GM19467 (cell line): ENCODE measurements around the gene TIMM8B.
A peak's percentile ranks its signal among the peaks of the same experiment; 100 is the strongest.
"Not testable (repeated sequence)": the region's sequence is repeated elsewhere in the genome, so short reads cannot be mapped to it uniquely, and the experiment has no call there.

Experiments used
- ATAC-seq: cut with Tn5 transposase; IDR thresholded peaks from one replicate; pipeline ENCODE4 v1.9.1; 2021; ENCODE audit warnings: mild to moderate bottlenecking, moderate library complexity; ENCODE audit not compliant: unreplicated experiment

The TIMM8B gene

GRCh38 chr11:112086422-112087191 lies at the start of gene TIMM8B, which contains the start of gene SDHD:
Gene TIMM8B (minus strand): TSS chr11:112086756. CDS start chr11:112086723, 33 bp downstream.
Gene SDHD (plus strand): TSS chr11:112086873. CDS start chr11:112086908, 35 bp downstream.
- peak; percentile 81 for ATAC-seq

- ATAC-seq = no peak
These were observed 47.9 kb upstream of the TIMM8B start for GRCh38 chr11:112134473-112134872.

- ATAC-seq = no peak
These were observed 46.2 kb upstream of the TIMM8B start for GRCh38 chr11:112132737-112133136.

GRCh38 chr11:112129656-112130055 lies 43.1 kb upstream of the TIMM8B start:
- no peak for ATAC-seq

GRCh38 chr11:112128483-112129121 lies 42.0 kb upstream of the TIMM8B start:
- ATAC-seq = no peak

- ATAC-seq = no peak
These were observed 40.5 kb upstream of the TIMM8B start for GRCh38 chr11:112127056-112127455.

- no peak for ATAC-seq
These were observed 36.6 kb upstream of the TIMM8B start for GRCh38 chr11:112123129-112123528.

GRCh38 chr11:112121981-112122615 lies 35.5 kb upstream of the TIMM8B start:
- ATAC-seq = no peak

GRCh38 chr11:112118176-112118575 lies 31.6 kb upstream of the TIMM8B start:
- ATAC-seq = no peak

- no peak for ATAC-seq
These were observed 28.8 kb upstream of the TIMM8B start for GRCh38 chr11:112115386-112115785.

- ATAC-seq = no peak
These were observed 27.9 kb upstream of the TIMM8B start for GRCh38 chr11:112114460-112114859.

- ATAC-seq = no peak
These were observed 27.2 kb upstream of the TIMM8B start for GRCh38 chr11:112113539-112114457.

GRCh38 chr11:112106070-112106469 lies 19.5 kb upstream of the TIMM8B start:
- ATAC-seq = no peak

- ATAC-seq = no peak
These were observed 16.9 kb upstream of the TIMM8B start for GRCh38 chr11:112103446-112103845.

GRCh38 chr11:112100462-112100861 lies 13.9 kb upstream of the TIMM8B start:
- no peak for ATAC-seq

GRCh38 chr11:112097734-112098528 lies 11.4 kb upstream of the TIMM8B start:
- ATAC-seq = no peak

- no peak for ATAC-seq
These were observed 9.6 kb upstream of the TIMM8B start for GRCh38 chr11:112096194-112096593.

GRCh38 chr11:112095302-112095701 lies 8.7 kb upstream of the TIMM8B start:
- not testable (repeated sequence) for ATAC-seq

GRCh38 chr11:112087212-112087611 lies 656 bp upstream of the TIMM8B start:
- no peak for ATAC-seq
